IMR-90 (cell line): ENCODE data around the gene ANKIB1. TPM values are rescaled to one million over a fixed set of nuclear protein-coding genes. Genes with fewer than 3 reads are reported as not detected.
"Not testable (repeated sequence)": the region's sequence is repeated elsewhere in the genome, so short reads cannot be mapped to it uniquely, and the experiment has no call there.

ENCODE experiments used
- ATAC-seq: fragments of 200-7000 bp; cut with Tn5 transposase; 2 replicates; pipeline ENCODE4 v1.9.1; 2020; ENCODE audit warnings: low read depth, mild to moderate bottlenecking, moderate library complexity
- BruUV-seq: library from RNA; stranded (reverse); fragments of 400-500 nt; replicated peaks from 2 replicates; lab custom pipeline; 2021; lab: Mats Ljungman, UMichigan
- CTCF ChIA-PET: fragments of 300-600 bp; formaldehyde crosslinking; extraction: SDS; loops from one replicate; lab custom pipeline; 2021; ENCODE audit warnings: antibody characterized with exemption; lab: Yijun Ruan, JAX
- POLR2A ChIA-PET: fragments of 300-600 bp; sonication (Branson Sonifier 250); formaldehyde crosslinking; loops from one replicate; lab custom pipeline; 2022; ENCODE audit warnings: antibody characterized with exemption; ENCODE audit not compliant: unreplicated experiment; lab: Charles Lee
- DNase-seq: peaks from one replicate; pipeline ENCODE4 v3.0.0; 2013
- H2AFZ ChIP-seq: replicated peaks from 2 replicates; pipeline ENCODE3; 2013; ENCODE audit warnings: low read length, mild to moderate bottlenecking; ENCODE audit not compliant: poor library complexity
- H2AK5ac ChIP-seq: 2 replicates; pipeline ENCODE4 v1.6.1; 2013; ENCODE audit warnings: low read depth, low read length, inconsistent platforms
- H2AK9ac ChIP-seq: replicated peaks from 2 replicates; pipeline ENCODE3; 2013; ENCODE audit warnings: mild to moderate bottlenecking, low read depth, low read length, moderate library complexity; ENCODE audit not compliant: poor library complexity
- H2BK120ac ChIP-seq: 2 replicates; pipeline ENCODE4 v1.6.1; 2013; ENCODE audit warnings: low read depth, low read length, inconsistent platforms
- H2BK15ac ChIP-seq: 3 replicates; pipeline ENCODE4 v1.6.1; 2013; ENCODE audit warnings: low read depth, low read length, inconsistent platforms
- H2BK20ac ChIP-seq: 2 replicates; pipeline ENCODE4 v1.6.1; 2013; ENCODE audit warnings: low read depth, mild to moderate bottlenecking, inconsistent platforms, low read length, moderate library complexity
- H2BK5ac ChIP-seq: 2 replicates; pipeline ENCODE4 v1.6.1; 2013; ENCODE audit warnings: mild to moderate bottlenecking, low read depth, low read length, inconsistent platforms; ENCODE audit not compliant: poor library complexity, severe bottlenecking
- H3K14ac ChIP-seq: replicated peaks from 2 replicates; pipeline ENCODE4 v1.6.1; 2013; ENCODE audit warnings: low read depth, low read length, inconsistent platforms
- H3K18ac ChIP-seq: 2 replicates; pipeline ENCODE4 v1.6.1; 2013; ENCODE audit warnings: low read depth, low read length, control low read depth
- H3K23ac ChIP-seq: 2 replicates; pipeline ENCODE4 v1.6.1; 2013; ENCODE audit warnings: low read depth, low read length, inconsistent platforms
- H3K27ac ChIP-seq: 2 replicates; pipeline ENCODE4 v1.5.1; 2013; ENCODE audit warnings: mild to moderate bottlenecking, control low read depth, low read length; ENCODE audit not compliant: insufficient read depth
- H3K27me3 ChIP-seq: 2 replicates; pipeline ENCODE4 v1.6.1; 2013; ENCODE audit warnings: low read length; ENCODE audit not compliant: control insufficient read depth, insufficient read depth
- H3K36me3 ChIP-seq: 2 replicates; pipeline ENCODE4 v1.6.1; 2013; ENCODE audit warnings: low read length, mixed read lengths; ENCODE audit not compliant: control insufficient read depth, insufficient read depth
- H3K4ac ChIP-seq: 2 replicates; pipeline ENCODE4 v1.6.1; 2013; ENCODE audit warnings: low read depth, low read length, inconsistent platforms
- H3K4me1 ChIP-seq: 2 replicates; pipeline ENCODE4 v1.6.1; 2013; ENCODE audit warnings: low read length, mixed read lengths; ENCODE audit not compliant: control insufficient read depth, insufficient read depth
- H3K4me2 ChIP-seq: 2 replicates; pipeline ENCODE4 v1.6.1; 2013; ENCODE audit warnings: low read depth, mild to moderate bottlenecking, control low read depth, low read length, moderate library complexity
- H3K4me3 ChIP-seq: 2 replicates; pipeline ENCODE4 v1.5.1; 2013; ENCODE audit warnings: low read depth, mild to moderate bottlenecking, control low read depth, low read length, moderate library complexity; ENCODE audit not compliant: insufficient read depth
- H3K56ac ChIP-seq: 2 replicates; pipeline ENCODE4 v1.6.1; 2013; ENCODE audit warnings: low read length, inconsistent platforms; ENCODE audit not compliant: insufficient read depth; ENCODE audit errors: extremely low read depth
- H3K79me1 ChIP-seq, 2 experiments: 2 replicates each; pipeline ENCODE4 v1.6.1; 2013; ENCODE audit warnings: low read length in 2 of 2, inconsistent platforms in 1 of 2, low read depth in 1 of 2
- H3K9ac ChIP-seq: 2 replicates; pipeline ENCODE4 v1.6.1; 2013; ENCODE audit warnings: low read depth, low read length, control low read depth
- H3K9me1 ChIP-seq: 2 replicates; pipeline ENCODE4 v1.6.1; 2013; ENCODE audit warnings: low read length, inconsistent platforms; ENCODE audit not compliant: insufficient read depth
- H3K9me3 ChIP-seq: 2 replicates; pipeline ENCODE4 v1.6.1; 2013; ENCODE audit warnings: low read length; ENCODE audit not compliant: control insufficient read depth, insufficient read depth
- H4K20me1 ChIP-seq: 2 replicates; pipeline ENCODE4 v1.6.1; 2013; ENCODE audit warnings: low read length, inconsistent platforms; ENCODE audit not compliant: insufficient read depth
- H4K5ac ChIP-seq: 2 replicates; pipeline ENCODE4 v1.6.1; 2013; ENCODE audit warnings: mild to moderate bottlenecking, low read depth, low read length, control low read depth
- H4K8ac ChIP-seq, 2 experiments: 2 replicates each; pipeline ENCODE4 v1.6.1; 2013; ENCODE audit warnings: low read depth in 2 of 2, low read length in 2 of 2, control low read depth in 1 of 2, inconsistent platforms in 1 of 2
- H4K91ac ChIP-seq: 2 replicates; pipeline ENCODE4 v1.6.1; 2013; ENCODE audit warnings: low read depth, low read length, inconsistent platforms; ENCODE audit not compliant: insufficient read depth
- CEBPB ChIP-seq: IDR thresholded peaks from 2 replicates; pipeline ENCODE4 v1.6.1; 2012; ENCODE audit warnings: low read depth, low read length, improper control_type of control experiment
- CHD1 ChIP-seq: IDR thresholded peaks from 2 replicates; pipeline ENCODE4 v1.6.1; 2012; ENCODE audit warnings: low read depth, low read length, improper control_type of control experiment
- CTCF ChIP-seq: conservative IDR thresholded peaks from 2 replicates; pipeline ENCODE4 v1.5.1; 2012; ENCODE audit warnings: mild to moderate bottlenecking, low read depth, low read length, improper control_type of control experiment
- FOS ChIP-seq: fragments of 150-350 bp; IDR thresholded peaks from 2 replicates; pipeline ENCODE4 v1.6.1; 2016; ENCODE audit warnings: low read depth, low read length
- RCOR1 ChIP-seq: IDR thresholded peaks from 2 replicates; pipeline ENCODE4 v1.6.1; 2012; ENCODE audit warnings: mild to moderate bottlenecking, low read length, improper control_type of control experiment; ENCODE audit not compliant: insufficient replicate concordance
- WGBS, 2 experiments: methylation state at CpG; one replicate each; pipeline versions ENCODE4 v1.1.5 to v1.1.7; 2013; ENCODE audit warnings: missing lambda C conversion rate in 2 of 2; ENCODE audit not compliant: insufficient read length in 1 of 2; ENCODE audit errors: extremely low coverage in 2 of 2; 5-methylcytosine and 5-hydroxymethylcytosine counted together
- dilution Hi-C: fragments of 300-500 bp; cut with HindIII; formaldehyde crosslinking; loops from one replicate; pipeline ENCODE4 v1.14.3; 2018; ENCODE audit warnings: low sequenced_read_pairs; ENCODE audit not compliant: unreplicated experiment
- in situ Hi-C: fragments of 300-500 bp; cut with MboI; formaldehyde crosslinking; loops from 3 replicates; pipeline ENCODE4 v1.14.3; 2019; ENCODE audit warnings: low sequenced_read_pairs, inconsistent platforms, mixed read lengths
- intact Hi-C: fragments of 100-400 bp; cut with micrococcal nuclease; formaldehyde crosslinking; loops from 2 replicates; pipeline ENCODE4 v1.10.0; 2022
- polyA plus RNA-seq, 3 experiments: library from polyadenylated mRNA; depleted of rRNA; stranded (reverse); fragments of >200 nt; gene quantifications; 2 replicates each; pipeline ENCODE4 v1.2.3, GENCODE V29; 2012; ENCODE audit warnings: low replicate concordance in 1 of 3
- total RNA-seq: library from RNA; depleted of rRNA; stranded (reverse); fragments of >200 nt; gene quantifications from 2 replicates; pipeline ENCODE4 v1.2.3, GENCODE V29; 2012

The ANKIB1 gene
- total and polyA plus RNA-seq, 2 of the 4 experiments (the other 2 are of a cell fraction), result 18.7 to 33.9 TPM

- ATAC-seq (no peak), DNase-seq (no peak)
- POLR2A ChIA-PET, result no interaction called here
- no peak overlapping the region for H3K4me3 ChIP-seq
- H2BK120ac ChIP-seq, result no peak overlapping the region
- no TSS peak for BruUV-seq
- H4K91ac ChIP-seq, result no peak overlapping the region
- H3K79me1 ChIP-seq, result no peaks in the 10 kb centered on the region
- no peak overlapping the region for H3K18ac ChIP-seq
- CTCF ChIA-PET, result no interaction called here
- no peak overlapping the region for H2BK15ac ChIP-seq
- no peak overlapping the region for H2BK20ac ChIP-seq
- no peaks in the 10 kb centered on the region for H4K20me1 ChIP-seq
- in situ Hi-C loops (no loop called here), intact Hi-C loops (no loop called here), dilution Hi-C loops (no loop called here)
- H3K27me3 ChIP-seq, result peaks cover 10% of the 10 kb centered on the region
- H3K9ac ChIP-seq, result no peak overlapping the region
- H3K27ac ChIP-seq, result no peak overlapping the region
- H3K9me3 ChIP-seq, result no peaks in the 10 kb centered on the region
- no peaks in the 10 kb centered on the region for H3K9me1 ChIP-seq
- no peak overlapping the region for H2BK5ac ChIP-seq
- no peak for TF ChIP-seq FOS
- no peak for TF ChIP-seq CHD1
- peak; percentile 54 for TF ChIP-seq CEBPB
- no peak for TF ChIP-seq RCOR1
- TF ChIP-seq CTCF, result no peak
- H3K4me2 ChIP-seq, result no peak overlapping the region
- no peak overlapping the region for H4K8ac ChIP-seq
- H2AK9ac ChIP-seq, result no peak overlapping the region
- H3K4me1 ChIP-seq, result no peaks in the 10 kb centered on the region
- no peak overlapping the region for H4K5ac ChIP-seq
- no peak overlapping the region for H3K56ac ChIP-seq
- no peak overlapping the region for H3K23ac ChIP-seq
- no peaks in the 10 kb centered on the region for H3K36me3 ChIP-seq
- no peak overlapping the region for H2AK5ac ChIP-seq
- no peak overlapping the region for H3K4ac ChIP-seq
- H3K14ac ChIP-seq, result no peak overlapping the region
- no peak overlapping the region for H2AFZ ChIP-seq
- 82% methylated on average over 1 of the region's 1 CpG; no CpG with 5 or more reads in 1 of the 2 experiments for WGBS, 2 experiments
Measured at GRCh38 chr7:92409357-92409756, 163.6 kb downstream of the ANKIB1 start.

DNA sequence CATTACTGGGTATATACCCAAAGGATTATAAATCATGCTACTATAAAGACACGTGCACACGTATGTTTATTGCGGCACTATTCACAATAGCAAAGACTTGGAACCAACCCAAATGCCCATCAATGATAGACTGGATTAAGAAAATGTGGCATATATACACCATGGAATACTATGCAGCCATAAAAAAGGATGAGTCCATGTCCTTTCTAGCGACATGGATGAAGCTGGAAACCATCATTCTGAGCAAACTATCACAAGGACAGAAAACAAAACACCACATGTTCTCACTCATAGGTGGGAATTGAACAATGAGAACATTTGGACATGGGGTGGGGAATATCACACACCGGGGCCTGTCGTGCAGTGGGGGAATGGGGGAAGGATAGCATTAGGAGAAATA, 164.4 kb downstream of the ANKIB1 start:
- H3K23ac ChIP-seq, H3K36me3 ChIP-seq, H2BK120ac ChIP-seq, H4K5ac ChIP-seq, H3K27ac ChIP-seq, dilution Hi-C loops, H2AFZ ChIP-seq, H2BK15ac ChIP-seq, H4K8ac ChIP-seq, ATAC-seq, H2AK5ac ChIP-seq, H4K91ac ChIP-seq, DNase-seq, H3K4ac ChIP-seq, H3K14ac ChIP-seq, H4K20me1 ChIP-seq, H2AK9ac ChIP-seq, CTCF ChIA-PET, H3K4me3 ChIP-seq, H3K18ac ChIP-seq, H3K4me1 ChIP-seq, H3K9me1 ChIP-seq, intact Hi-C loops, H3K9ac ChIP-seq, H2BK20ac ChIP-seq, H3K56ac ChIP-seq, POLR2A ChIA-PET, H3K79me1 ChIP-seq, H3K4me2 ChIP-seq, in situ Hi-C loops, H2BK5ac ChIP-seq, BruUV-seq, H3K9me3 ChIP-seq: not testable (repeated sequence)
- WGBS, 2 experiments, result no CpG with 5 or more reads among the region's 6 CpGs
- H3K27me3 ChIP-seq, result peaks cover 12% of the 10 kb centered on the region
